Ovary (tissue), 3 donors: ENCODE results near the gene LIMCH1.

ENCODE experiments used
- EP300 ChIP-seq: sonication (generic); formaldehyde crosslinking; IDR thresholded peaks from one replicate; pipeline ENCODE4 v1.6.1; 2017; ENCODE audit warnings: antibody characterized with exemption
- POLR2A ChIP-seq: fragments of 450-650 bp; IDR thresholded peaks from one replicate; pipeline ENCODE4 v1.6.1; 2017; ENCODE audit warnings: antibody characterized with exemption, mild to moderate bottlenecking, moderate library complexity
- TF ChIP-seq, protein P1 (sequence below), 3 donors: fragments of 450-650 bp in 2 of 3; fragments of 200-600 bp in 1 of 3; IDR thresholded peaks; one replicate each; pipeline versions ENCODE4 v1.5.1 to v1.8.0; 2016 to 2022; ENCODE audit warnings: antibody characterized with exemption in 3 of 3, mild to moderate bottlenecking in 1 of 3
- donor health status: DM: no; HTN: no; CAD: no.

DNA sequence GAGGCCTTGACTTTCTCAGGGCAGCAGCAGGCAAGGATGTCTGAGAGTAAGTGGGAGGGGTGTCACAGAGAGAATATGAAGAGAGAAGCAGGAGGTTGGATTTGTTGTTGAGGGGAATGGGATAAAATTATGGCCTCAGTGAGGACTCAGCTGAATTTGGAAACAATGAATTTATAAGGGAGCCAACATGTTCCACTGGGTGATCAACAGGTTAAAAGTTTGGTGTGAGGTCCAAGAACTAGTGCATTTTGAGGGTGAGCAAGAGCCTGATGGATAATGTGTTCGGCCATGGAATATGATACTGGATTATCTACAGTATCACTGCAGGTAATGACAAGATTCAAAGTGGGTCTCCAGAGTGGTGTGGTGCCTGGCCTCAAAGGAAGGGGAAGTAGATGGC lies 33.5 kb downstream of the LIMCH1 start:
- TF ChIP-seq, protein P1, sequence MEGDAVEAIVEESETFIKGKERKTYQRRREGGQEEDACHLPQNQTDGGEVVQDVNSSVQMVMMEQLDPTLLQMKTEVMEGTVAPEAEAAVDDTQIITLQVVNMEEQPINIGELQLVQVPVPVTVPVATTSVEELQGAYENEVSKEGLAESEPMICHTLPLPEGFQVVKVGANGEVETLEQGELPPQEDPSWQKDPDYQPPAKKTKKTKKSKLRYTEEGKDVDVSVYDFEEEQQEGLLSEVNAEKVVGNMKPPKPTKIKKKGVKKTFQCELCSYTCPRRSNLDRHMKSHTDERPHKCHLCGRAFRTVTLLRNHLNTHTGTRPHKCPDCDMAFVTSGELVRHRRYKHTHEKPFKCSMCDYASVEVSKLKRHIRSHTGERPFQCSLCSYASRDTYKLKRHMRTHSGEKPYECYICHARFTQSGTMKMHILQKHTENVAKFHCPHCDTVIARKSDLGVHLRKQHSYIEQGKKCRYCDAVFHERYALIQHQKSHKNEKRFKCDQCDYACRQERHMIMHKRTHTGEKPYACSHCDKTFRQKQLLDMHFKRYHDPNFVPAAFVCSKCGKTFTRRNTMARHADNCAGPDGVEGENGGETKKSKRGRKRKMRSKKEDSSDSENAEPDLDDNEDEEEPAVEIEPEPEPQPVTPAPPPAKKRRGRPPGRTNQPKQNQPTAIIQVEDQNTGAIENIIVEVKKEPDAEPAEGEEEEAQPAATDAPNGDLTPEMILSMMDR (IDR thresholded peaks at IDR 0.05) = no peak
- TF ChIP-seq POLR2A (no peak), EP300 (no peak)
